Activated CD4-positive, alpha-beta T cell treated with anti-CD3 and anti-CD28 coated beads, Interleukin-2, amount 50 U/mL, for 16 hours (primary cell): ENCODE results near the gene PNMA5.
"Not testable (repeated sequence)": the region's sequence is repeated elsewhere in the genome, so short reads cannot be mapped to it uniquely, and the experiment has no call there.

ENCODE experiments used
- DNase-seq: peaks from one replicate; pipeline ENCODE4 v3.0.0-alpha.2; 2020

Gene PNMA5

DNA sequence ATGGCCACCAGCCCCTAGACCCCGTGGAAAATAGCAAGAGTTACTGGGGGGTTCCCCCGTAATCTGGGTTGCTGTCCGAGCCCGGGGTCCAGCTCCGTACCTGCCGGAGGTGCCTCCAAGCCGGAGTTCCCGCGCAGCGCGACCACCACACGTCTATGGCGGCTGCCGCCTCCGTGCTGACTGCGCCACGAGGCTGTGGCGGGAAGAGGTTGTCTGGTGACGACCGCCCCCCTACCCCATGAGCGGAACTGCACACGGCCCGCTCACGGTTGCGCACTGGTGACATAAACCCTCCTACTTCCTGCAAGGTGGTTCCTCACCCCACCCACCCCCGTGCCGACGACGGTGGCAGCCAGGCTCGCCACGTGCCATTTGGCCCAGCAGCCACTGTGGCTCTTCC is at the start of gene PNMA5:
Gene PNMA5, minus strand, starts transcription at position 184 of the 400 bp plus-strand sequence. CDS start 2,518 bp downstream, outside the sequence.
- DNase-seq = no peak

DNA sequence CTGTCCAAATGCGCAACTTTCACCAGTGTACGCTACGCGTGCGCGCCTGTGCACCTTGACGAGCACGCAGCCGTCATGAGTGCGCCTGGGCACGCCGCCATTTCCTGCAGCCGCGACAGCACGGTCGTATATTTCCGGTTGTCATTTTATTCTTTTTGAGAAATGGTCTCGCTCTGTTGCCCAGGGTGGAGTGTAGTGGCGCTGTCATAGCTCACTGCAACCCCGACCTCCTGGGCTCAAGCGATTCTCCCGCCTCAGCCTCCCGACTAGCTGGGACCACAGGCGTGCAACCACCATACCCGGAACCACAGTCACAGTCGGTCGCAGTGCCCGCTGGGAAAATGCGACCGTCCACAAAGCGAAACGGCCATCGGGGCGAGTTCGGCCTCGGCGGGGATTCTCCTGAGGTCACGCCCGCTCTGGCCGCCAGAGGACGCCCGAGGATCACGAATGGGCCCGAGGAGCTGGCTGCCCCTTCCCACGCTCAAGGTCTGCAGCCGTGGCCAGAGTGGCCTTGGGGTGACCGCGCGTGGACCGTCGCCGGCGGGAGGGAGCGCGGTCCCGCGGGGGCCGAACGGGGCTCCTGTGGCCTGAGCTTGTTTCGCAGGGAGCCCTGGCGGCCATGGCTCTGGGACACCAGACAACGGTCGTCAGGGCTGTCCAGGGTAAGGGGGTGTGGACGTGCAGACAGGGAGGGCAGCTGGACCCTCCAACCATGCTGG is 38.6 kb upstream of the PNMA5 start:
- DNase-seq = peak; percentile 59

DNA sequence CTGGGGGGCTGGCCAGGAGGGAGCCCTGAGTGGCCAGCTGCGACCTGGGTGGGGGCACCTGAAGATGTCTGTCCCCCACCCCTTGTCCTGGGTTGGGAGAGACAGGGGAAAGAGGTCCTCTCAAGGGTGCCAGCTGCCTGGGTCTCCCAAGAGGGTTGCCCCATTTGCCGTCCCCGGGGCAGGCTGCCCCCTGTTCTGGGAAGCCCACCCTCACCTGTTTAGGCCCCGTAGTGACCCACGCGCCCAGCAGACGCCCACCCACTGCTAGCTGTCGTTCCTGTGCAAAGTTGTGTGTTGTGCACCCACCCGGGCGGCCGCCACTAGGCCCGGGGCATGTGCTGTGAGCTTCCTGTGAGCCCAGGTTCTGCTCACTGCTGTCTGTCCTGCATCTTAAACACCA is 36.9 kb upstream of the PNMA5 start:
- DNase-seq = no peak

DNA sequence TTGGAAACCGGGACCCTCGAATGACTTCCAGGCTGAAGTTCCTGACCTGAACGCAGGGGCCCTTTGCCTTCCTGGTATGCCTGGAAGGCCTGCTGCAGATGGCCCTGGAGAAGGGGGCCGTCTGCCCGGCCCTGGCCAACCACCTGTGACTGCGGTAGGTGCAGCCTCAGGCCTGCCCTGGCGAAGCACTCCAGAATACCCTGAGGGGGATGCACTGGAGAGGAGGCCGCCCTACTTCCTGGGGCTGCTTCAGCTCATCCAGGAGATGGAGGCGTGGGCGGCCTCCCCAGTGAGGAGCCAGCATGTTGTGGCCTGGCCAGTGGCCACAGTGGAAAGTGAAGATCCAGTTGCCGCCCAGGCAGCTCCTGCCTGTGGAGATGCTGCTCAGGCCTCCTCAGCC is 36.0 kb upstream of the PNMA5 start:
- DNase-seq = no peak

DNA sequence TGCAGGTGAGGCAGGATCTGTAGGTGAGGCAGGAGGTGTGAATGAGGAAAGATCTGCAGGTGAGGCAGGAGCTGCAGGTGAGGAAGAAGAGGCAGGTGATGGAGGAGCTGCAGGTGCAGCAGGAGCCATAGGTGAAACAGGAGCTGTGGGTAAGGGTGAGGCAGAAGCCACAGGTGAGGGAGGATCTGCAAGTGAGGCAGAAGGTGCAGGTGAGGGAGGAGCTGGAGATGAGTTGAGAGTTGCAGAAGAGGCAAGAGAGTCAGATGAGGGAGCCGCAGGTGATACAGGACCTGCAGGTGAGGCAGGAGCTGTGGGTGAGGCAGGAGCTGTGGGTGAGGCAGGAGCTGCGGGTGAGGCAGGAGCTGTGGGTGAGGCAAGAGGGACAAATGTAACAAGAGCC is 35.2 kb upstream of the PNMA5 start:
- no peak for DNase-seq

DNA sequence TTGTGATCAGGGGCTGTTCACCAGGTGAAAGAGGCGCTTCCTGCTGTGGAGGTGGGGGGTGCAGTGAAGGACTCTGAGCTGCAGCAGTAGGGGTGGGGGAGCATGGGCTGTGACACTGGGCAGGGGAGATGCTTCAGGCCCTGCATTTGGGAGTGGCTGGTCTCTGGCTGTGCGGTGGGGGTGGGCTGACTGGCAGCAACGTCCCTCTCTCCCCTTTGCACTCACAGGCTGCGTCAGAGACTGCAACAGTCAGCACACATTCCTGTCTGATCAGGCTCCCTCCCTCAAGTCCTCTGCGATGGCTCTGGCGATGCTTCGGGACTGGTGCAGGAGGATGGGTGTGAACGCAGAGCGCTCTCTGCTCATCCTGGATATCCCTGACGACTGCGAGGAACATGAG is 34.6 kb upstream of the PNMA5 start:
- not testable (repeated sequence) for DNase-seq

DNA sequence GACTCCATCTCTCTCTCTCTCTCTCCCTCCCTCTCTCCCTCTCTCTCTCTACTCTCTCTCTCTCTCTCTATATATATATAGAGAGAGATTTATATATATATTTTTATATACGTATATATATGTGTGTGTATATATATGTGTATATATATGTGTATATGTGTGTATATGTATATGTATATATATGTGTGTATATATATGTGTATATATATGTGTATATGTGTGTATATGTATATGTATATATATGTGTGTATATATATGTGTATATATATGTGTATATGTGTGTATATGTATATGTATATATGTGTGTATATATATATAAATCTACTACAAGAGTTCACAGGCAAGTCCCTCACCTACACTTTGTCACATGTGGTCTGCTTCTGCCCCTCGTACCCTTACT is 32.6 kb upstream of the PNMA5 start:
- DNase-seq = not testable (repeated sequence)

DNA sequence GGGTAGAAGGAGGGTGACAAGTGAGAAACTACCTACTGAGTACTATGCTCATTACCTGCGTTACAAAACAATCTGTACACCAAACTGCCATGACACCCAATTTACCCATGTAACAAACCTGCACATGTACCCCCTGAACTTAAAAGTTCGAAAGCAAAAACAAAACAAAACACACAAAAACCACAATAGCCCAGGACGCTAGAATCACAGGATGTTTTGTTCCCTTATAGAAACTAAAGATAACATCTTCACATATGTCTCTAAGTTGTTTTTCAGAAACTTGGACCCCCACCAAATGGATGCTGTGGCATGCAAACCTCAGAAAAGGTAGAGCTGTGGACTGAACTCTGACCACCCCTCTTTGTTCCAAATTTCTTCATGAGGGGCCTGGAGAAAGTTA is 25.2 kb upstream of the PNMA5 start:
- DNase-seq = no peak

DNA sequence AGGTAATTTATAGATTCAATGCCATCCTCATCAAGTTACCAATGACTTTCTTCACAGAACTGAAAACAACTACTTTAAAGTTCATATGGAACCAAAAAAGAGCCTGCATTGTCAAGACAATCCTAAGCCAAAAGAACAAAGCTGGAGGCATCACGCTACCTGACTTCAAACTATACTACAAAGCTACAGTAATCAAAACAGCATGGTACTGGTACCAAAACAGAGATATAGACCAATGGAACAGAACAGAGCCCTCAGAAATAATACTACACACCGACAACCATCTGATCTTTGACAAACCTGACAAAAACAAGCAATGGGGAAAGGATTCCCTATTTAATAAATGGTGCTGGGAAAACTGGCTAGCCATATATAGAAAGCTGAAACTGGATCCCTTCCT is 23.3 kb upstream of the PNMA5 start:
- not testable (repeated sequence) for DNase-seq

DNA sequence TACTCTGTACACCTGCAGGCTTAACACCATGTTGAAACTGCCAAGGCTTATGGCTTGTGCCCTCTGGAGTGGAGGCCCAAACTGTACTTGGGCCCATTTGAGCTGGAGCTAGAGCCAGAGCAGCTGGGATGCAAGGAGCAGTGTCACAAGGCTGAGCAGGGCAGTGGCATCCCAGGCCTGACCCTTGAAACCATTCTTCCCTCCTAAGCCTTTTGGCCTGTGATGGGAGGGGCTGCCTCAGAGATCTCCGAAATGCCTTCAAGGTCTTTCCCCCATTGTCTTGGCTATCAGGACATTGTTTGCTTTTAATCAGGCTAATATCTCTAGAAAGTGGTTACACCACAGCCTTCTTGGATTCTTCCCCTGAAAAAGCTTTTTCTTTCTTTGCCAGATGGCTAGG is 10.9 kb upstream of the PNMA5 start:
- no peak for DNase-seq

DNA sequence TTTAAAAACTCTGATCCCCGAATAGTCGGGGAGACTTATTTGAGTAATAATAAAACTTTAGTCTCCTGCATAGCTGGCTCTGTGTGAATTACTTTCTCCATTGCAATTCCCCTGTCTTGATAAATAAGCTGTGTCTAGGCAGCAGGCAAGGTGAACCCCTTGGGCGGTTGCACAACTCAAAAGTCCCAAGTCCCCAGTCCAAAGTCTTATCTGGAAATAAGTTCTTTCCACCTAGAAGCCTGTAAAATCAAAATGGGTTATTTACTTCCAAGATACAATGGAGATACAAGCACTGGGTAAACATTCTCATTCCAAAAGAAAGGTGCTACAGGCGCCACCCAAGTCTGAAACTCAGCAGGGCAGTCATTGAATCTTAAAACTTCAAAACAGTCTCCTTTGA is 10.1 kb upstream of the PNMA5 start:
- no peak for DNase-seq

DNA sequence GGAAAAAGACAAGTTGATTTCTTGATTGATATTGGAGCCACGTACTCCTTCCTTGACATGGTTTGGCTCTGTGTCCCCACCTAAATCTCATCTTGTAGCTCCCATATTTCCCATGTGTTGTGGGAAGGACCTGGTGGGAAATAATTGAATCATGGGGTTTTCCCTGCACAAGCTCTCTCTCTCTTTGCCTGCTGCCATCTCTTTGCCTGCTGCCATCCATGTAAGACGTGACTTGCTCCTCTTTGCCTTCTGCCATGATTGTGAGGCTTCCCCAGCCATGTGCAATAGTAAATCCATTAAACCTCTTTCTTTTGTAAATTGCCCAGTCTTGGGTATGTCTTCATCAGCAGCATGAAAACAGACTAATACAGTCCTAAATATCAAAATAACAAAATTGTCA is 8.3 kb upstream of the PNMA5 start:
- DNase-seq = not testable (repeated sequence)

DNA sequence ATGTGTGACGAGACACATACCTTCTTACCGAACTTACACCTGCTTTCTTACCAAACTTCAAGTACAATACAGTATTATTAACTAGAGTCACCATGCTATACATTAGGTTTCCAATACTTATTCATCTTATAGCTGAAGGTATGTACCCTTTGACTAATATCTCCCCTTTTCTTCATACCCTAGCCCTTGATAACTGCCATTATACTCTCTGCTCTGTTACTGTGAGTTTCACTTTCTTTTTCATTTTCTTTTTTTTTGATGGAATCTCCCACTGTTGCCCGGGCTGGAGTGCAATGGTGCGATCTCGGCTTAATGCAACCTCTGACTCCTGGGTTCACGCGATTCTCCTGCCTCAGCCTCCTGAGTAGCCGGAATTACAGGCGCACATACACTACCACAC is 3.4 kb upstream of the PNMA5 start:
- no peak for DNase-seq

DNA sequence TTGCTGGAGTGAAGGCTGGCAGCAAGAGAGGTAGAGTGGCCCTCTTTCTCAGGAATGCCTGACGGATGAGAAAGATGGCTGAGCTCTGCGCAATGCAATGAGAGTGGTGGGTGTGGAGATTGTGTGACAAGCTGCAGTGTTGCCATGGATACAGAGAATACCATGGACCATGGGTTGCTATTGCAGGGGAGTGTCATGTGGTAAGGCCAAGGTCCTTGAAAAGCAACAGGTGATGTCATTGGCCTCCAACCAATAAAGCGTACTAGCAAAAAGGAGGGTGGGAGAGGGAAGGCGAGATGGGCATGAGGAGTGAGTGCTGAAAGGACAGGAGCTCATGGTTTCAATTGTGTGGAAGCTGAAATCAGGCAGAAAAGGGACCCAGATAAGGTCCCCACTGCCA is 1.8 kb downstream of the PNMA5 start:
- no peak for DNase-seq

DNA sequence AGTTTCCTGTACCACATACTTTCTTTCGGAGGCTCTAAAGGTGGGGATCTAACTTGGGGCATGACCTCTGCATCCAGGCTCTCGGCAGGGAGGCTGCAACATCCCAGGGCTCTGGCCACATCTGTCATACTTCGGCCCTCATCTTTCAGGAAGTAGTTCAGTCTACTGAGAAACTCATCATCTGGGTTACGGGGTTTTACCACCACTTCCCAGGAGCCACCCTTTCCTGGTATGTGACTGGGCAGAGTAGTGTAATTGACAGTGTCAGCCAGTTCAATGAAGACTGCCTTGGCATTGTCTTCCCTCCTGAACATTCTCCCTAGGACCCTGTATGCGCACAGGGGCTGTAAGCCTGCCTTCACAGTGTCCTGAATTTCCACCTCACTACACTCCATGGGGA is 2.8 kb downstream of the PNMA5 start:
- no peak for DNase-seq

DNA sequence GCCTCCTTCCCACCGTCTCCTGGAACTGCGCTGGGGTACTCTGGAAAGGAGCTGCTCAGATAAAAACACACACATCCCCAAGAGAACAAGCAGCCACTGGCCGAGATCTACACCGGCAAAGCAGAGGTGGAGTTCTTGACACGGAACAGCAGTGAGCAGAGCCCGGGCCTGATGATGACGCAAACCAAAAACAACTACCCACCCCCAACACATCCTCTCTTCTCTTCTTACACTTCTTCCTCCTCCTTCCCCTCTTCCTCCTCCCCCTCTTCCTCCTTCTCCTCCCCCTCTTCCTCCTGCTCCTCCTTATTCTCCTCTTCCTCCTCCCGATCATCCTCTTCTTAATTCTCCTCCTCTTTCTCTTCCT is 4.6 kb downstream of the PNMA5 start:
- DNase-seq = peak; percentile 9

DNA sequence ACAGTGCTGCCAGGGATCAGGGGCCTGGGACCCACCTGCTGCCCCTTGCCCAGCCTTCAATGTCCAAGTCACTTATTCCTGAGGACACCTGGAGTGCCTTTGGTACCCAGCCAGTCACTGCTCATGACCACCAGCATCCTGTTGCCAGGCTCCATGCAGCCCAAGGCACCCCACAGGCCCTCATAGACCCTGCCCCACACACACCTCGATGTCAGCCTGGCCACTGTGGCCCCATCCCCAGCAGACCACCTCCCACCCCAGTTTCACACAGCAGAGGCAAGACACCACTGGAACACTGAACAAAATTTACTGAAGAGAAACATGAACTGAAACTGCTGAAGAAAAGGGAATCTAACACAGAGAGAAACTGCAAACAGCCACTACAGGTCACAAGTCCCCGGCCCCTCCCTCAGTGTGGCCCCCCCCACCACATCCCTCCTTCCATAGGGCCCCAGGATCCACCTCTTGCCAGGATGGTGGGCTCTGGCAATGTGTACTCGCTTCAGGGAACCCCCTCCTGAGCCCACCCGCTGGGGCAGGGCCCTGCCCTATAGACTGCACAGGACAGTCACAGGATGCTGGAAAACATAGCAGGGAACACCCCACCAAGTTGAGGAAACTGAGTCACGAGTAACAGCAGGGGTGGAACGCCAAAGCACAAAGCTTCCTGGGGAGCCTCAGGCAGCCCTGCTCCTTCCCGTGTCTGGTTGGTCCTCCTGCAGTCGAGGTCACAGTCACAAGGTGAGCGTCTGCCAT is 5.2 kb downstream of the PNMA5 start:
- DNase-seq = no peak

DNA sequence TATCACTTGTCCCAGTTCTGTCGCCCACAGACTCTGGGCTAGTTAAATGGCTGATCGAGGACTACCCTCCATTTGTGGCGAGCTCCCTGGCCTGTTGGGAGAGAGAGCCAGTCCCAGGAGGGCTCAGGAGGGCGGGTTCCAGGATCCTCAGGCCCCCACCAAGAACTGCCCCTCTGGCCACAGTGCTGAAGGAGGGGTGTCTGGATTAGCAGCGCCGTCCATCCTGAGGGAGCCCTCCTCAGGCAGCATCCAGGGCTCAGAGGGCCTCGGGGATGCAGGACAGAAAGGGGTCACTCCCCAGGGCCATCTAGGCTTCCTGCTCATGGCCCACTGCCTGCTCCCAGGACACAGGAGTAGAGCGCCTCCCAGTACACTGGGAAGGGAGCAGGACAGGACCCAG is 6.1 kb downstream of the PNMA5 start:
- no peak for DNase-seq

DNA sequence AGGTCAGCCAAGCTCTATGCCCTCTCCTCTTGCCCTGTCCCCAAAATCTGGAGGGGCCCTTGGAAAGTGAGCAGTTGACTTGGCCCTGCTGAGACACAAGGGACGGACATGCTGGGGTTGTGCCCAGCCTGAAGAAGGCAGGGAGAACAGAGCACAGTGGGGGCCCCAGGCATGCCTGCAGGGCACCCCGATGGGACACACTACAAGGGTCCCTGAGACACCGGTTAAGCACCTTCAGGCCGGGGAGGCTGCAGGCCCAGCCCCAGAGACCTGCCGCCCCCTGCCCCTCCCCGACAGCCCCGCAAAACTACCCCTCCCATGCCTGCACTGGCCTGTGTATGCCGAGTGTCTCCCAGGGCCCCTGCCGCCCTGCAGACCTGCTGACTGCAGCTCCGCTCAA is 6.8 kb downstream of the PNMA5 start:
- not testable (repeated sequence) for DNase-seq

DNA sequence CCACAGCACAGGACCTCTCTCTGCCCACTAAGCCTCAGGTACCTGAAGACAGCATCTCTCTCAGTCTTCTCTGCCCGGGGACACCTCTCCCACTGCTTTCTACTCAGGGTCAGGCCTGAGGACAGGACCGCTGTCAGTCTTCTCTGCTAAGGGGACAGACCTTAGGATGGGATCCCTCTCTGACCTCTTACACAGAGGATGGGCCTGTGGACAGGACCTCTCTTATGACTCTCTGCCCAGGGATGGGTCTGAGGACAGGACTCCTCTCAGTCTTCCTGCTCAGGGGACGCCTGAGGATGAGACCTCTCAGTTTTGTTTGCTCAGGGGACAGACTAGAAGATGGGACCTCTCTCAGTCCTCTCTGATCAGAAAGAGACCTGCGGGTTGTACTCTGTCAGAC is 8.5 kb downstream of the PNMA5 start:
- DNase-seq = not testable (repeated sequence)

DNA sequence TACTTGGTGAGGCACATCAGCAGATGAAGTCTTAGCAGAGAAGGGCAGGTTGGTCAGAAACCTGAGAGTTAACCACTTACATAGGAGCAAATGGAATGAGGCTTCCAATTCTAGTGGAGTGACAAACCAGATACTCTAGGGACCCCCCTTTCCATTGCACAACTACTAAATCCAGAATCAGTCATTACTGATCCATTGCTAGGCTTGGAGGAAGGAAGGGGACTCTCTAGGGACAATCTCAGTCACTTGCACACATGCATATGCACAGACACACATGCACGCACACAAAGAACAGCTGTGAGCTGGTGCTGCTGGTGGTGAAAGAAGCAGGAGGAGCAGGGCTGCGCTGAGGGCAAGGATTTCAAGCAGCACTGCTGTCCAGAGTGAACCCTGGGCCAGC is 25.7 kb downstream of the PNMA5 start:
- no peak for DNase-seq

DNA sequence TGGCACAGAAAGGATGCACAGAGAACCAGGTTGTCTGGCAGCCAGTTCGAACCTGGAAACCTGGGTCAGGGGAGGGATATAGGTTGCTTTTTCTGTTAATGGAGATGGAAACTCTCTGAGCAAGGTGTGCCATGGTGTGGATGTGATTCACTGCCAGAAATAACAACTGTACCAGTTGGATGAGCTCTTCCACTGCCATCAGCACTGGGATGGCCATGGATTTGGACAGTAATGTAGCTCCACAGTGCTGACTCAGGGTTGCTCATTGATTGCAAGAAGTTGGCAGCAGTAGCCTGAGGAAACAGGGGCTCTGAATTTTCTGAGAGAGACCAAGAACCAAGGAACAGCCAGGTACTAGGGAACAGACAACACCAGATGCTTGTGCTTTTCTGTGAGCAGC is 33.8 kb downstream of the PNMA5 start:
- no peak for DNase-seq

DNA sequence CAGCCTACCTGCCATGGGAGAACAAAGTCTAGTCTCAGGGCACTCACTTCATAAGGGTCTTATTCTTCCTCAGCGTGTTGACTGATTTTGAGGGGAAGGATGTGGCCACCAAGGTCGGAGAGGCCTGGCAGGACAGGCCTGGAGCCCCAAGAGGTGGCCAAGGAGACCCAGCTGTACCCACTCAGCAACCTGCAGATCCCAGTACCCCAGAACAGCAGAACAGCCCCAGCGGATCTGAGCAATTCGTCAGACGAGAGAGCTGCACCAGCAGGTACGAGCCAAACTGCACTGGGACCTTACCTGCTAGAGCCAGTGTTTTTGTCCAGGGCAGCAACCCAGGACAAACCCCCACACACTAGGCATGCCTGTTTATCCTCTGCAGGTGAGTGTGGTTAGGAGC is 34.3 kb downstream of the PNMA5 start:
- no peak for DNase-seq

DNA sequence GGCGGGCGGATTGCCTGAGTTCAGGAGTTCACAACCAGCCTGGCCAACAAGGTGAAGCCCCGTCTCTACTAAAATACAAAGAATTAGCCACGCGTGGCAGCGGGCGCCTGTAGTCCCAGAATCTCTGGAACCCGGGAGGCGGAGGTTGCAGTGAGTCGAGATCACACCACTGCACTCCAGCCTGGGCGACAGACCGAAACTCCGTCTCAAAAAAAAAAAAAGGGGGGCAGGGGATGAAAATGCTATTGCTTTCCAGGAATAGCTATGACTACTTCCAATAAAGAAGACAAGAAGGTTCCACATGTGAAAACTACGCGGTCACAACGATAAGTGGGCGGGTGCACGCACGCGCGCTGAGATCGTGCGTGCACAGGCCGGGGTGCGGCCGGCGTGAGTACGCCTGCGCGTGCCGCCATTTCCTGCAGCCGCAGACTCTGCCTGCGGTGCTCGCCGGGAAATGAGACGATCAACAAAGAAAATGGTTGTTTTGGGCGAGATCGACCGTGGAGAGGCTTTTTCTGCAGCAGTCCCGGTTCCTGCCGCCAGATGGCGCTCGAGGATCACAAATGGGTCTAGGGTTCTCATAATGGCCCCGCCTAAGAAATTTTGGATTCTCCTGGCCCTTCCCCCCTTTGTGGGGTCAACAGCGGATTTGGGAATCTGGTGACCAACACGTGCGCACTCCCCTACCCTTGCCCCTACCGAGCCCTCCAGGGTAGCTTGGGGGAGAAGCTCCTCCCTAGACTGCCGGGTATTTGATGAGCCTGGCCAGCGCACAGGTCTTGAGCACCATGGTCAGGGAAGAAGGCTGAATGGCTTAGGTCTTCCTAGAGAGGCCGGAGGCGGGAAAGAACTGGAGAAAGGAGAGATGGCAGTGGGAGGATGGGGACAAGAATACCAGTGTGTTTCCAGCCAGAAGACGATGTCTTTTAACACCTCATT is 35.1 kb downstream of the PNMA5 start:
- DNase-seq = peak; percentile 94
